Measurements from ENCODE around the gene P2RY12.

- TF ChIP-seq CTCF (IDR thresholded peaks at IDR 0.05) (no peak), EZH2 (IDR thresholded peaks at IDR 0.05; ENCODE audit: borderline replicate concordance, insufficient read depth, low read depth, low read length, poor library complexity, severe bottlenecking) (no peak)
Measured at GRCh38 chr3:151307131-151307530, 77.4 kb downstream of the P2RY12 start.
